HCT116 (cell line): ENCODE measurements around the gene ABHD16B. TPM values are rescaled to one million over a fixed set of nuclear protein-coding genes. Genes with fewer than 3 reads are reported as not detected.

Experiments used
- ATAC-seq: fragments of 200-7000 bp; cut with Tn5 transposase; 2 replicates; pipeline ENCODE4 v1.9.1; 2020; ENCODE audit warnings: mild to moderate bottlenecking, moderate library complexity
- BruUV-seq: library from RNA; stranded (reverse); fragments of 400-500 nt; replicated peaks from 2 replicates; lab custom pipeline; 2021; lab: Mats Ljungman, UMichigan
- CTCF ChIA-PET: fragments of 300-600 bp; sonication (Branson Sonifier 250); formaldehyde crosslinking; loops from one replicate; lab custom pipeline; 2021; ENCODE audit warnings: antibody characterized with exemption; lab: Charles Lee
- POLR2A ChIA-PET: fragments of 300-600, 350-600 bp; sonication (Branson Sonifier 250); formaldehyde crosslinking; loops from one replicate; lab custom pipeline; 2021; ENCODE audit warnings: antibody characterized with exemption; lab: Charles Lee
- RAD21 ChIA-PET, 2 experiments: fragments of 300-600 bp; sonication (Branson Sonifier 250); formaldehyde crosslinking; loops; one replicate each; lab custom pipeline; 2023; ENCODE audit warnings: low total read pairs in 2 of 2; ENCODE audit not compliant: uncharacterized antibody in 2 of 2, unreplicated experiment in 2 of 2, low non-redundant PET in 1 of 2; lab: Charles Lee
- DNase-seq: peaks from one replicate; pipeline ENCODE4 v3.0.0-alpha.2; 2010; ENCODE audit warnings: low read depth, low spot score
- H2AFZ ChIP-seq: fragments of 200-600 bp; shearing (Covaris generic), sonication (generic); 2 replicates; pipeline ENCODE4 v1.6.1; 2017; ENCODE audit warnings: low read depth, mixed run types, mixed read lengths, antibody characterized with exemption, low read length; ENCODE audit not compliant: poor library complexity, severe bottlenecking
- H3K27ac ChIP-seq: 2 replicates; pipeline ENCODE4 v1.5.1; 2012; ENCODE audit warnings: low read depth, low read length
- H3K27me3 ChIP-seq: fragments of 200-600 bp; sonication (generic); 2 replicates; pipeline ENCODE4 v1.6.1; 2016; ENCODE audit warnings: mixed run types, low read length, mixed read lengths; ENCODE audit not compliant: insufficient read depth
- H3K36me3 ChIP-seq, 2 experiments: fragments of 200-500 bp in 1 of 2; fragments of 200-600 bp in 1 of 2; sonication (Bioruptor generic) in 1 of 2; sonication (generic) in 1 of 2; 2 replicates each; pipeline versions ENCODE4 v1.5.1 to v1.6.1; 2014 to 2016; ENCODE audit warnings: low read length in 2 of 2, inconsistent platforms in 1 of 2, mixed read lengths in 1 of 2, mixed run types in 1 of 2; ENCODE audit not compliant: insufficient read depth in 2 of 2, control insufficient read depth in 1 of 2
- H3K4me1 ChIP-seq, 2 experiments: fragments of 200-600 bp in 1 of 2; sonication (generic) in 1 of 2; 2 replicates each; pipeline versions ENCODE4 v1.5.1 to v1.6.1; 2012 to 2017; ENCODE audit warnings: low read length in 2 of 2, inconsistent platforms in 1 of 2, mild to moderate bottlenecking in 1 of 2, mixed read lengths in 1 of 2, mixed run types in 1 of 2, moderate library complexity in 1 of 2; ENCODE audit not compliant: insufficient read depth in 2 of 2, control insufficient read depth in 1 of 2
- H3K4me2 ChIP-seq: fragments of 200-600 bp; sonication (generic); 2 replicates; pipeline ENCODE4 v1.6.1; 2017; ENCODE audit warnings: mixed run types, low read length, mixed read lengths
- H3K4me3 ChIP-seq, 2 experiments: fragments of 200-600 bp in 1 of 2; sonication (generic) in 1 of 2; replicated peaks in 1 of 2; 2 replicates each; pipeline ENCODE4 v1.5.1; 2011 to 2016; ENCODE audit warnings: low read length in 2 of 2, control low read depth in 1 of 2, low read depth in 1 of 2, mild to moderate bottlenecking in 1 of 2, mixed read lengths in 1 of 2, mixed run types in 1 of 2
- H3K79me2 ChIP-seq: fragments of 200-600 bp; sonication (generic); 2 replicates; pipeline ENCODE4 v1.6.1; 2017; ENCODE audit warnings: mild to moderate bottlenecking, mixed run types, low read length, moderate library complexity, mixed read lengths; ENCODE audit not compliant: insufficient read depth
- H3K9ac ChIP-seq: fragments of 200-600 bp; sonication (generic); 2 replicates; pipeline ENCODE4 v1.6.1; 2016; ENCODE audit warnings: low read length, mixed read lengths
- H3K9me2 ChIP-seq: fragments of 200-600 bp; sonication (generic), shearing (Covaris generic); 2 replicates; pipeline ENCODE4 v1.6.1; 2017; ENCODE audit warnings: mixed run types, mild to moderate bottlenecking, moderate library complexity; ENCODE audit not compliant: insufficient read depth
- H3K9me3 ChIP-seq, 2 experiments: fragments of 200-500 bp in 1 of 2; fragments of 200-600 bp in 1 of 2; sonication (Bioruptor generic) in 1 of 2; sonication (generic) in 1 of 2; 2 replicates each; pipeline ENCODE4 v1.6.1; 2014 to 2017; ENCODE audit warnings: low read length in 2 of 2, mixed read lengths in 2 of 2, inconsistent platforms in 1 of 2, low read depth in 1 of 2, mild to moderate bottlenecking in 1 of 2, mixed run types in 1 of 2, moderate library complexity in 1 of 2; ENCODE audit not compliant: control insufficient read depth in 1 of 2, insufficient read depth in 1 of 2
- H4K20me1 ChIP-seq: fragments of 200-600 bp; sonication (generic), shearing (Covaris generic); 2 replicates; pipeline ENCODE4 v1.6.1; 2017; ENCODE audit warnings: mixed run types, mild to moderate bottlenecking, moderate library complexity; ENCODE audit not compliant: insufficient read depth
- CEBPB ChIP-seq: IDR thresholded peaks from 2 replicates; pipeline ENCODE4 v1.6.1; 2012; ENCODE audit warnings: low read depth
- EGR1 ChIP-seq: IDR thresholded peaks from 2 replicates; pipeline ENCODE4 v1.6.1; 2012; ENCODE audit warnings: low read depth
- EZH2phosphoT487 ChIP-seq: fragments of 200-600 bp; IDR thresholded peaks from 2 replicates; pipeline ENCODE4 v1.6.1; 2018; ENCODE audit warnings: antibody characterized with exemption, borderline replicate concordance
- FOSL1 ChIP-seq: IDR thresholded peaks from 2 replicates; pipeline ENCODE4 v1.6.1; 2012; ENCODE audit warnings: low read depth
- JUND ChIP-seq: IDR thresholded peaks from 2 replicates; pipeline ENCODE4 v1.6.1; 2012
- MAX ChIP-seq: IDR thresholded peaks from 2 replicates; pipeline ENCODE4 v1.6.1; 2012
- POLR2A ChIP-seq: IDR thresholded peaks from 2 replicates; pipeline ENCODE4 v1.7.0; 2011; ENCODE audit warnings: borderline replicate concordance; ENCODE audit not compliant: insufficient read depth, insufficient read length; ENCODE audit errors: extremely low read depth
- POLR2AphosphoS5 ChIP-seq: IDR thresholded peaks from 2 replicates; pipeline ENCODE4 v1.6.1; 2011; ENCODE audit warnings: mild to moderate bottlenecking, low read depth, low read length, moderate library complexity
- RAD21 ChIP-seq: IDR thresholded peaks from 2 replicates; pipeline ENCODE4 v1.6.1; 2012; ENCODE audit warnings: low read depth, mild to moderate bottlenecking
- SIN3A ChIP-seq: IDR thresholded peaks from 2 replicates; pipeline ENCODE4 v1.6.1; 2012; ENCODE audit warnings: low read depth
- SP1 ChIP-seq: IDR thresholded peaks from 2 replicates; pipeline ENCODE4 v1.6.1; 2012; ENCODE audit warnings: low read depth
- SRF ChIP-seq: IDR thresholded peaks from 2 replicates; pipeline ENCODE4 v1.6.1; 2012; ENCODE audit warnings: low read depth
- YY1 ChIP-seq: IDR thresholded peaks from 2 replicates; pipeline ENCODE4 v1.6.1; 2011; ENCODE audit warnings: low read length, low read depth, moderate library complexity, mild to moderate bottlenecking; ENCODE audit not compliant: insufficient replicate concordance; ENCODE audit errors: extremely low read depth
- ZNF274 ChIP-seq: fragments of 200-500 bp; sonication (Bioruptor generic); IDR thresholded peaks from 2 replicates; pipeline ENCODE4 v1.6.1; 2014; ENCODE audit warnings: mild to moderate bottlenecking, low read depth, low read length, inconsistent platforms
- intact Hi-C: fragments of 100-400 bp; cut with micrococcal nuclease; formaldehyde crosslinking; loops from 2 replicates; pipeline ENCODE4 v1.10.0; 2022
- total RNA-seq: library from RNA; stranded (reverse); gene quantifications from one replicate; pipeline ENCODE4 v1.2.1, GENCODE V29; 2021; ENCODE audit not compliant: unreplicated experiment
- TF ChIP-seq, protein P1 (sequence below): IDR thresholded peaks from 2 replicates; pipeline ENCODE4 v1.6.1; 2012; ENCODE audit warnings: low read depth
- TF ChIP-seq, protein P2 (sequence below), 3 experiments: fragments of 200-600 bp in 1 of 3; sonication (generic) in 1 of 3; IDR thresholded peaks in 2 of 3; conservative IDR thresholded peaks in 1 of 3; 2 replicates each; pipeline ENCODE4 v1.5.1; 2012 to 2017; ENCODE audit warnings: low read depth in 2 of 3, low read length in 2 of 3, antibody characterized with exemption in 1 of 3, borderline replicate concordance in 1 of 3, control low read depth in 1 of 3, mild to moderate bottlenecking in 1 of 3, mixed read lengths in 1 of 3, mixed run types in 1 of 3, moderate library complexity in 1 of 3; ENCODE audit not compliant: insufficient read depth in 1 of 3

The ABHD16B gene
- total RNA-seq, 1 experiment from 2014 or later = not detected

- BruUV-seq = no TSS peak
- Histone ChIP-seq H3K9me3 (no peaks in the 10 kb centered on the region), H3K4me2 (no peak overlapping the region), H3K4me1 (no peaks in the 10 kb centered on the region), H4K20me1 (no peaks in the 10 kb centered on the region), H3K79me2 (peaks cover 80% of the 10 kb centered on the region), H3K9me2 (no peaks in the 10 kb centered on the region), H3K4me3 (no peak overlapping the region), H3K9ac (no peak overlapping the region), H3K27ac (peak overlapping the region; percentile 14; the same call in 1 of the 2 replicates), H2AFZ (no peak overlapping the region), H3K36me3 (peaks cover 28 to 53% of the 10 kb centered on the region in 2 experiments), H3K27me3 (no peaks in the 10 kb centered on the region)
- DNase-seq (no peak), ATAC-seq (no peak)
- intact Hi-C loops = no loop called here
- RAD21 ChIA-PET = no interaction called here
- TF ChIP-seq JUND = no peak
- TF ChIP-seq CEBPB = no peak
- no peak for TF ChIP-seq EGR1
- no peak for TF ChIP-seq RAD21
- POLR2A ChIA-PET = no interaction called here
- CTCF ChIA-PET = no interaction called here
Measured at GRCh38 chr20:63885264-63886053, 24.2 kb downstream of the ABHD16B start.

GRCh38 chr20:63886054-63886419 is 24.7 kb downstream of the ABHD16B start:
- ChIA-PET CTCF (no interaction called here), POLR2A (no interaction called here), RAD21 (no interaction called here)
- H3K27me3 ChIP-seq = no peaks in the 10 kb centered on the region
- H2AFZ ChIP-seq = no peak overlapping the region
- H3K4me1 ChIP-seq = no peaks in the 10 kb centered on the region
- DNase-seq = no peak
- peaks cover 80% of the 10 kb centered on the region for H3K79me2 ChIP-seq
- H3K4me2 ChIP-seq = no peak overlapping the region
- H3K9ac ChIP-seq = no peak overlapping the region
- peaks cover 33 to 59% of the 10 kb centered on the region in 2 experiments for H3K36me3 ChIP-seq
- no peak overlapping the region; the same call in 1 of the 2 replicates for H3K27ac ChIP-seq
- no peak for ATAC-seq
- no TSS peak for BruUV-seq
- no peak for TF ChIP-seq ZNF274
- TF ChIP-seq EZH2phosphoT487 = no peak
- no peak for TF ChIP-seq SIN3A
- no peak for TF ChIP-seq POLR2A
- TF ChIP-seq SP1 = no peak
- no peak for TF ChIP-seq YY1
- TF ChIP-seq POLR2AphosphoS5 = no peak
- no peak for TF ChIP-seq SRF
- TF ChIP-seq MAX = no peak
- TF ChIP-seq, protein P1, sequence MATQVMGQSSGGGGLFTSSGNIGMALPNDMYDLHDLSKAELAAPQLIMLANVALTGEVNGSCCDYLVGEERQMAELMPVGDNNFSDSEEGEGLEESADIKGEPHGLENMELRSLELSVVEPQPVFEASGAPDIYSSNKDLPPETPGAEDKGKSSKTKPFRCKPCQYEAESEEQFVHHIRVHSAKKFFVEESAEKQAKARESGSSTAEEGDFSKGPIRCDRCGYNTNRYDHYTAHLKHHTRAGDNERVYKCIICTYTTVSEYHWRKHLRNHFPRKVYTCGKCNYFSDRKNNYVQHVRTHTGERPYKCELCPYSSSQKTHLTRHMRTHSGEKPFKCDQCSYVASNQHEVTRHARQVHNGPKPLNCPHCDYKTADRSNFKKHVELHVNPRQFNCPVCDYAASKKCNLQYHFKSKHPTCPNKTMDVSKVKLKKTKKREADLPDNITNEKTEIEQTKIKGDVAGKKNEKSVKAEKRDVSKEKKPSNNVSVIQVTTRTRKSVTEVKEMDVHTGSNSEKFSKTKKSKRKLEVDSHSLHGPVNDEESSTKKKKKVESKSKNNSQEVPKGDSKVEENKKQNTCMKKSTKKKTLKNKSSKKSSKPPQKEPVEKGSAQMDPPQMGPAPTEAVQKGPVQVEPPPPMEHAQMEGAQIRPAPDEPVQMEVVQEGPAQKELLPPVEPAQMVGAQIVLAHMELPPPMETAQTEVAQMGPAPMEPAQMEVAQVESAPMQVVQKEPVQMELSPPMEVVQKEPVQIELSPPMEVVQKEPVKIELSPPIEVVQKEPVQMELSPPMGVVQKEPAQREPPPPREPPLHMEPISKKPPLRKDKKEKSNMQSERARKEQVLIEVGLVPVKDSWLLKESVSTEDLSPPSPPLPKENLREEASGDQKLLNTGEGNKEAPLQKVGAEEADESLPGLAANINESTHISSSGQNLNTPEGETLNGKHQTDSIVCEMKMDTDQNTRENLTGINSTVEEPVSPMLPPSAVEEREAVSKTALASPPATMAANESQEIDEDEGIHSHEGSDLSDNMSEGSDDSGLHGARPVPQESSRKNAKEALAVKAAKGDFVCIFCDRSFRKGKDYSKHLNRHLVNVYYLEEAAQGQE = no peak
- no peak for TF ChIP-seq JUND
- TF ChIP-seq, protein P2, sequence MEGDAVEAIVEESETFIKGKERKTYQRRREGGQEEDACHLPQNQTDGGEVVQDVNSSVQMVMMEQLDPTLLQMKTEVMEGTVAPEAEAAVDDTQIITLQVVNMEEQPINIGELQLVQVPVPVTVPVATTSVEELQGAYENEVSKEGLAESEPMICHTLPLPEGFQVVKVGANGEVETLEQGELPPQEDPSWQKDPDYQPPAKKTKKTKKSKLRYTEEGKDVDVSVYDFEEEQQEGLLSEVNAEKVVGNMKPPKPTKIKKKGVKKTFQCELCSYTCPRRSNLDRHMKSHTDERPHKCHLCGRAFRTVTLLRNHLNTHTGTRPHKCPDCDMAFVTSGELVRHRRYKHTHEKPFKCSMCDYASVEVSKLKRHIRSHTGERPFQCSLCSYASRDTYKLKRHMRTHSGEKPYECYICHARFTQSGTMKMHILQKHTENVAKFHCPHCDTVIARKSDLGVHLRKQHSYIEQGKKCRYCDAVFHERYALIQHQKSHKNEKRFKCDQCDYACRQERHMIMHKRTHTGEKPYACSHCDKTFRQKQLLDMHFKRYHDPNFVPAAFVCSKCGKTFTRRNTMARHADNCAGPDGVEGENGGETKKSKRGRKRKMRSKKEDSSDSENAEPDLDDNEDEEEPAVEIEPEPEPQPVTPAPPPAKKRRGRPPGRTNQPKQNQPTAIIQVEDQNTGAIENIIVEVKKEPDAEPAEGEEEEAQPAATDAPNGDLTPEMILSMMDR (IDR thresholded peaks at IDR 0.05 in 2 of 3, conservative IDR thresholded peaks at IDR 0.05 in 1 of 3; ENCODE audit: borderline replicate concordance in 1 of 3, insufficient read depth in 1 of 3, low read depth in 2 of 3, low read length in 2 of 3) = no peak
- no peak for TF ChIP-seq FOSL1
- no peaks in the 10 kb centered on the region for H3K9me2 ChIP-seq
- no peaks in the 10 kb centered on the region for H4K20me1 ChIP-seq
- no peaks in the 10 kb centered on the region for H3K9me3 ChIP-seq
- intact Hi-C loops = no loop called here
- H3K4me3 ChIP-seq = no peak overlapping the region
